ENCODE measurements around the gene KCND3. TPM values are rescaled to one million over a fixed set of nuclear protein-coding genes. Genes with fewer than 3 reads are reported as not detected.

KCND3 gene
- total and polyA plus RNA-seq, 5 donors, result 11.4 to 30.4 (median 26.9) TPM

GRCh38 chr1:112007169-112007568 lies 17.7 kb upstream of the KCND3 start:
- H3K4me1 ChIP-seq (ENCODE audit: control insufficient read depth, insufficient read depth, low read length), result no peaks in the 10 kb centered on the region
- DNase-seq (no peak), ATAC-seq (no peak)
- WGBS, result 69% methylated on average over 2 of the region's 2 CpGs
- no peak overlapping the region for H3K27ac ChIP-seq (ENCODE audit: low read length)
- no peak overlapping the region for H3K4me3 ChIP-seq (ENCODE audit: low read length)
- no peaks in the 10 kb centered on the region for H3K9me3 ChIP-seq (ENCODE audit: control insufficient read depth, low read length)
- intact Hi-C loops (cut with DNase I), result no loop called here
- H3K27me3 ChIP-seq (ENCODE audit: control insufficient read depth, insufficient read depth), result no peaks in the 10 kb centered on the region

GRCh38 chr1:112006416-112007025 lies 17.1 kb upstream of the KCND3 start:
- intact Hi-C loops (cut with DNase I), result no loop called here
- 63% methylated on average over 7 of the region's 7 CpGs for WGBS

GRCh38 chr1:112004076-112004475 lies 14.6 kb upstream of the KCND3 start:
- intact Hi-C loops (cut with DNase I), result no loop called here
- Histone ChIP-seq H3K9me3 (ENCODE audit: control insufficient read depth, low read length) (no peaks in the 10 kb centered on the region), H3K4me3 (ENCODE audit: low read length) (no peak overlapping the region), H3K27me3 (ENCODE audit: control insufficient read depth, insufficient read depth) (no peaks in the 10 kb centered on the region), H3K4me1 (ENCODE audit: control insufficient read depth, insufficient read depth, low read length) (no peaks in the 10 kb centered on the region), H3K27ac (ENCODE audit: low read length) (no peak overlapping the region)
- DNase-seq, result no peak
- 83% methylated on average over 2 of the region's 2 CpGs for WGBS
- no peak for ATAC-seq

More at GRCh38 chr1:112006416-112007025, 17.1 kb upstream of the KCND3 start:
- Histone ChIP-seq H3K27me3 (ENCODE audit: control insufficient read depth, insufficient read depth) (no peaks in the 10 kb centered on the region), H3K4me3 (ENCODE audit: low read length) (no peak overlapping the region), H3K9me3 (ENCODE audit: control insufficient read depth, low read length) (no peaks in the 10 kb centered on the region), H3K27ac (ENCODE audit: low read length) (no peak overlapping the region), H3K4me1 (ENCODE audit: control insufficient read depth, insufficient read depth, low read length) (no peaks in the 10 kb centered on the region)
- DNase-seq (no peak), ATAC-seq (no peak)

- ATAC-seq (no peak), DNase-seq (no peak)
- Histone ChIP-seq H3K4me1 (ENCODE audit: control insufficient read depth, insufficient read depth, low read length) (no peaks in the 10 kb centered on the region), H3K4me3 (ENCODE audit: low read length) (no peak overlapping the region), H3K27ac (ENCODE audit: low read length) (no peak overlapping the region), H3K9me3 (ENCODE audit: control insufficient read depth, low read length) (no peaks in the 10 kb centered on the region), H3K27me3 (ENCODE audit: control insufficient read depth, insufficient read depth) (no peaks in the 10 kb centered on the region)
- WGBS, result 69% methylated on average over 4 of the region's 4 CpGs
- intact Hi-C loops (cut with DNase I), result no loop called here
Measured at GRCh38 chr1:112002514-112002913, 13.0 kb upstream of the KCND3 start.

GRCh38 chr1:112001436-112001835 lies 12.0 kb upstream of the KCND3 start:
- Histone ChIP-seq H3K27me3 (ENCODE audit: control insufficient read depth, insufficient read depth) (no peaks in the 10 kb centered on the region), H3K4me3 (ENCODE audit: low read length) (no peak overlapping the region), H3K27ac (ENCODE audit: low read length) (no peak overlapping the region), H3K4me1 (ENCODE audit: control insufficient read depth, insufficient read depth, low read length) (no peaks in the 10 kb centered on the region), H3K9me3 (ENCODE audit: control insufficient read depth, low read length) (no peaks in the 10 kb centered on the region)
- DNase-seq (no peak), ATAC-seq (no peak)
- intact Hi-C loops (cut with DNase I), result no loop called here
- 56% methylated on average over 2 of the region's 2 CpGs for WGBS

GRCh38 chr1:112000048-112000447 lies 10.6 kb upstream of the KCND3 start:
- DNase-seq, result no peak

GRCh38 chr1:111998332-111998731 lies 8.9 kb upstream of the KCND3 start:
- Histone ChIP-seq H3K4me3 (ENCODE audit: low read length) (no peak overlapping the region), H3K9me3 (ENCODE audit: control insufficient read depth, low read length) (no peaks in the 10 kb centered on the region), H3K27me3 (ENCODE audit: control insufficient read depth, insufficient read depth) (no peaks in the 10 kb centered on the region), H3K27ac (ENCODE audit: low read length) (no peak overlapping the region), H3K4me1 (ENCODE audit: control insufficient read depth, insufficient read depth, low read length) (no peaks in the 10 kb centered on the region)
- DNase-seq, result no peak
- no peak for ATAC-seq
- intact Hi-C loops (cut with DNase I), result loop anchor here in 2 of 4 donors (10.0 kb wide), 2 partner anchors 204 to 336 kb away; no protein-coding TSS in a partner anchor

More at GRCh38 chr1:112000048-112000447, 10.6 kb upstream of the KCND3 start:
- no peaks in the 10 kb centered on the region for H3K4me1 ChIP-seq (ENCODE audit: control insufficient read depth, insufficient read depth, low read length)
- intact Hi-C loops (cut with DNase I), result no loop called here
- H3K9me3 ChIP-seq (ENCODE audit: control insufficient read depth, low read length), result no peaks in the 10 kb centered on the region
- WGBS, result 47% methylated on average over 1 of the region's 1 CpG
- no peak for ATAC-seq
- no peak overlapping the region for H3K27ac ChIP-seq (ENCODE audit: low read length)
- H3K27me3 ChIP-seq (ENCODE audit: control insufficient read depth, insufficient read depth), result no peaks in the 10 kb centered on the region
- H3K4me3 ChIP-seq (ENCODE audit: low read length), result no peak overlapping the region

GRCh38 chr1:111992476-111992875 lies 3.0 kb upstream of the KCND3 start:
- Histone ChIP-seq H3K4me3 (ENCODE audit: low read length) (no peak overlapping the region), H3K27ac (ENCODE audit: low read length) (peak overlapping the region; percentile 61), H3K9me3 (ENCODE audit: control insufficient read depth, low read length) (no peaks in the 10 kb centered on the region), H3K4me1 (ENCODE audit: control insufficient read depth, insufficient read depth, low read length) (no peaks in the 10 kb centered on the region), H3K27me3 (ENCODE audit: control insufficient read depth, insufficient read depth) (no peaks in the 10 kb centered on the region)
- intact Hi-C loops (cut with DNase I), result loop anchor here in 3 of 4 donors (5.0 to 10.0 kb wide), 3 partner anchors 198 to 345 kb away; no protein-coding TSS in a partner anchor
- ATAC-seq (no peak), DNase-seq (peak in 2 of 3 donors; percentile 23 to 48)
- WGBS, result 44% methylated on average over 10 of the region's 10 CpGs

- Histone ChIP-seq H3K4me1 (ENCODE audit: control insufficient read depth, insufficient read depth, low read length) (peaks cover 5% of the 10 kb centered on the region), H3K4me3 (ENCODE audit: low read length) (peak overlapping the region; percentile 62), H3K9me3 (ENCODE audit: control insufficient read depth, low read length) (no peaks in the 10 kb centered on the region), H3K27me3 (ENCODE audit: control insufficient read depth, insufficient read depth) (no peaks in the 10 kb centered on the region), H3K27ac (ENCODE audit: low read length) (peak overlapping the region; percentile 61)
- under 1% methylated on average over 37 of the region's 37 CpGs for WGBS
- ATAC-seq (peak; percentile 73 to 80), DNase-seq (peak; percentile 84 to 91 (median 90))
- intact Hi-C loops (cut with DNase I), result loop anchor here in 3 of 4 donors (5.0 to 10.0 kb wide), 3 partner anchors 196 to 346 kb away; no protein-coding TSS in a partner anchor
Measured at GRCh38 chr1:111990878-111991718, 1.6 kb upstream of the KCND3 start.

GRCh38 chr1:111990026-111990877 lies 784 bp upstream of the KCND3 start:
- ATAC-seq, result peak; percentile 40 to 48
- H3K27ac ChIP-seq (ENCODE audit: low read length), result peak overlapping the region; percentile 46
- WGBS, result under 1% methylated on average over 72 of the region's 72 CpGs

More at GRCh38 chr1:111990026-111990877, 784 bp upstream of the KCND3 start:
- Histone ChIP-seq H3K4me3 (ENCODE audit: low read length) (peak overlapping the region; percentile 62), H3K27me3 (ENCODE audit: control insufficient read depth, insufficient read depth) (no peaks in the 10 kb centered on the region), H3K4me1 (ENCODE audit: control insufficient read depth, insufficient read depth, low read length) (peaks cover 5% of the 10 kb centered on the region), H3K9me3 (ENCODE audit: control insufficient read depth, low read length) (no peaks in the 10 kb centered on the region)
- intact Hi-C loops (cut with DNase I), result loop anchor here in 3 of 4 donors (5.0 to 10.0 kb wide), 3 partner anchors 195 to 347 kb away; no protein-coding TSS in a partner anchor
- DNase-seq, result peak; percentile 25 to 79 (median 79)
